Spleen (tissue), 11 donors: Measurements from ENCODE around the gene GBA2. TPM values are rescaled to one million over a fixed set of nuclear protein-coding genes. Genes with fewer than 3 reads are reported as not detected.

Experiments used
- DNase-seq: peaks from one replicate; pipeline ENCODE4 v3.0.0-alpha.2; 2020
- H3K27ac ChIP-seq, 8 donors: fragments of 200-600 bp; sonication (generic) in 7 of 8; 1 replicate in 4 of 8; 2 replicates in 4 of 8; pipeline versions ENCODE4 v1.5.0 to v1.8.0; 2016 to 2021; ENCODE audit warnings: inconsistent platforms in 4 of 8, mild to moderate bottlenecking in 4 of 8, moderate library complexity in 1 of 8
- H3K27me3 ChIP-seq, 7 donors: fragments of 200-600 bp; sonication (generic) in 6 of 7; replicated peaks in 1 of 7; 1 replicate in 4 of 7; 2 replicates in 3 of 7; pipeline versions ENCODE4 v1.5.0 to v1.8.0; 2016 to 2021; ENCODE audit warnings: inconsistent platforms in 3 of 7, mild to moderate bottlenecking in 1 of 7
- H3K36me3 ChIP-seq, 6 donors: fragments of 200-600 bp; sonication (generic) in 5 of 6; 1 replicate in 4 of 6; 2 replicates in 2 of 6; pipeline versions ENCODE4 v1.5.0 to v1.8.0; 2016 to 2021; ENCODE audit warnings: inconsistent platforms in 2 of 6
- H3K4me1 ChIP-seq, 6 donors: fragments of 200-600 bp; sonication (generic) in 5 of 6; 1 replicate in 3 of 6; 2 replicates in 3 of 6; pipeline versions ENCODE4 v1.5.0 to v1.8.0; 2016 to 2021; ENCODE audit warnings: inconsistent platforms in 3 of 6
- H3K4me3 ChIP-seq, 8 donors: fragments of 200-600 bp; sonication (generic) in 7 of 8; 1 replicate in 4 of 8; 2 replicates in 4 of 8; pipeline versions ENCODE4 v1.5.0 to v1.8.0; 2016 to 2021; ENCODE audit warnings: inconsistent platforms in 4 of 8, mild to moderate bottlenecking in 4 of 8, moderate library complexity in 2 of 8
- H3K9me3 ChIP-seq, 8 donors: fragments of 200-600 bp; sonication (generic) in 7 of 8; 1 replicate in 4 of 8; 2 replicates in 4 of 8; pipeline versions ENCODE4 v1.5.0 to v1.8.0; 2016 to 2021; ENCODE audit warnings: inconsistent platforms in 4 of 8
- CTCF ChIP-seq, 11 experiments: fragments of 200-600 bp in 7 of 11; fragments of 450-650 bp in 4 of 11; sonication (generic) in 4 of 11; IDR thresholded peaks in 8 of 11; conservative IDR thresholded peaks in 3 of 11; 1 replicate in 7 of 11; 2 replicates in 4 of 11; pipeline versions ENCODE4 v1.4.0 to v1.8.0; 2016 to 2021; ENCODE audit warnings: antibody characterized with exemption in 11 of 11, inconsistent platforms in 4 of 11, mild to moderate bottlenecking in 1 of 11
- POLR2A ChIP-seq, 3 donors: fragments of 450-650 bp; IDR thresholded peaks; one replicate each; pipeline ENCODE4 v1.5.1; 2017; ENCODE audit warnings: antibody characterized with exemption in 3 of 3, mild to moderate bottlenecking in 1 of 3
- POLR2AphosphoS5 ChIP-seq, 3 donors: sonication (generic); formaldehyde crosslinking; IDR thresholded peaks; one replicate each; pipeline ENCODE4 v1.5.1; 2017; ENCODE audit warnings: antibody characterized with exemption in 3 of 3
- WGBS, 5 donors: extraction: QIAGEN DNeasy Blood & Tissue Kit in 3 of 5; methylation state at CpG; one replicate each; pipeline versions ENCODE4 v1.1.5 to v1.1.7; 2013 to 2018; 5-methylcytosine and 5-hydroxymethylcytosine counted together
- intact Hi-C: fragments of 100-400 bp; cut with DNase I; formaldehyde crosslinking; loops from one replicate; pipeline ENCODE4 v1.15.0; 2023; ENCODE audit warnings: low total_unique reads
- polyA plus RNA-seq, 3 donors: library from polyadenylated mRNA; stranded (reverse); fragments of 200-250 nt; gene quantifications; one replicate each; pipeline ENCODE4 v1.2.1, GENCODE V29; 2013
- total RNA-seq, 7 donors: library from RNA; depleted of rRNA in 3 of 7; stranded (reverse); fragments of >200 nt in 3 of 7; fragmentation: NEBNext Ultra II Directional in 4 of 7; extraction: Animal tissue kit (Norgen Biotek cat#: 25700) in 4 of 7; gene quantifications; one replicate each; pipeline versions ENCODE4 v1.1.0 to v1.2.1, GENCODE V29; 2016 to 2021
- donor health status: healthy with polysubstance abuse.
- donor health status: DM: no; HTN: no; CAD: no; lungs with moderate emphysema.
- donor health status: DM: no; HTN: no; CAD: no.
- donor health status: Bipolar disorder and iron deficiency.
- donor health status: healthy.
- donor health status: DM: no; HTN: no; CAD: no.
- donor health status: DM: yes; HTN: yes; CAD: no.

Gene GBA2
- total and polyA plus RNA-seq, 10 donors = 22.8 to 111 (median 73.1) TPM

GRCh38 chr9:35690614-35691333, 58.3 kb downstream of the GBA2 start:
- intact Hi-C loops = no loop called here
- peak overlapping the region; percentile 48 to 90 (median 86) for H3K27ac ChIP-seq

GRCh38 chr9:35690294-35690613, 58.8 kb downstream of the GBA2 start:
- Histone ChIP-seq H3K27ac (peak overlapping the region; percentile 48 to 90 (median 86)), H3K9me3 (no peaks in the 10 kb centered on the region), H3K27me3 (peaks cover 0 to 7% (median 0%) of the 10 kb centered on the region in 7 donors), H3K4me1 (peaks cover 0 to 64% (median 22%) of the 10 kb centered on the region in 6 donors), H3K4me3 (peak overlapping the region; percentile 55 to 83 (median 69)), H3K36me3 (peaks cover 0 to 4% (median under 1%) of the 10 kb centered on the region in 6 donors)
- no peak for DNase-seq
- WGBS, 5 donors = 0 to 1% (median 1%) methylated on average over 15 to 21 of the region's 21 CpGs
- TF ChIP-seq CTCF (IDR thresholded peaks at IDR 0.05 in 8 of 11, conservative IDR thresholded peaks at IDR 0.05 in 3 of 11) (no peak), POLR2AphosphoS5 (IDR thresholded peaks at IDR 0.05) (no peak), POLR2A (IDR thresholded peaks at IDR 0.05) (no peak)
- intact Hi-C loops = no loop called here

More at GRCh38 chr9:35690614-35691333, 58.3 kb downstream of the GBA2 start:
- H3K4me3 ChIP-seq = peak overlapping the region; percentile 55 to 83 (median 69)
- peak; percentile 86 for DNase-seq
- 1 to 3% (median 2%) methylated on average over 44 to 61 of the region's 61 CpGs for WGBS, 5 donors
- no peaks in the 10 kb centered on the region for H3K9me3 ChIP-seq
- peaks cover 0 to 6% (median 2%) of the 10 kb centered on the region in 6 donors for H3K36me3 ChIP-seq
- H3K27me3 ChIP-seq = peaks cover 0 to 7% (median 0%) of the 10 kb centered on the region in 7 donors
- peaks cover 0 to 65% (median 22%) of the 10 kb centered on the region in 6 donors for H3K4me1 ChIP-seq
- no peak for TF ChIP-seq POLR2A (IDR thresholded peaks at IDR 0.05)
- TF ChIP-seq POLR2AphosphoS5 (IDR thresholded peaks at IDR 0.05) = peak; percentile 52 to 81 (median 77)
- no peak for TF ChIP-seq CTCF (IDR thresholded peaks at IDR 0.05 in 8 of 11, conservative IDR thresholded peaks at IDR 0.05 in 3 of 11)

- 27 to 74% (median 37%) methylated on average over 35 to 61 of the region's 61 CpGs for WGBS, 5 donors
- no peak for DNase-seq
Observed at GRCh38 chr9:35689542-35690293, 59.3 kb downstream of the GBA2 start, which contains the start of gene TPM2. Gene TPM2 (minus strand): TSS chr9:35689925. CDS start chr9:35689817, 108 bp downstream.

More at GRCh38 chr9:35689542-35690293, 59.3 kb downstream of the GBA2 start, which contains the start of gene TPM2:
- peaks cover 0 to 7% (median 0%) of the 10 kb centered on the region in 7 donors for H3K27me3 ChIP-seq
- intact Hi-C loops = no loop called here
- H3K36me3 ChIP-seq = peaks cover 0 to 9% (median 3%) of the 10 kb centered on the region in 6 donors
- peak within 1 kb of the TSS; percentile 55 to 83 (median 69) for H3K4me3 ChIP-seq
- peak; percentile 65 to 86 (median 78) for TF ChIP-seq POLR2AphosphoS5 (IDR thresholded peaks at IDR 0.05)
- TF ChIP-seq CTCF (IDR thresholded peaks at IDR 0.05 in 8 of 11, conservative IDR thresholded peaks at IDR 0.05 in 3 of 11) = no peak
- H3K9me3 ChIP-seq = no peaks in the 10 kb centered on the region
- peak within 1 kb of the TSS; percentile 48 to 90 (median 86) for H3K27ac ChIP-seq
- peaks cover 0 to 64% (median 22%) of the 10 kb centered on the region in 6 donors for H3K4me1 ChIP-seq
